C4-2B (cell line): Measurements from ENCODE around the gene HSPBP1.

Source experiments
- CTCF ChIP-seq: fragments of 450-650 bp; conservative IDR thresholded peaks from 2 replicates; pipeline ENCODE4 v1.5.1; 2017; ENCODE audit warnings: mild to moderate bottlenecking
- ZFX ChIP-seq: fragments of 450-650 bp; IDR thresholded peaks from 2 replicates; pipeline ENCODE4 v1.6.1; 2017

GRCh38 chr19:55309448-55309847 lies 29.5 kb upstream of the HSPBP1 start:
- TF ChIP-seq CTCF (no peak), ZFX (no peak)
